HG03280 (cell line): ENCODE measurements around the gene ZFC3H1.
A peak's percentile ranks its signal among the peaks of the same experiment; 100 is the strongest.

Experiments used
- ATAC-seq: cut with Tn5 transposase; IDR thresholded peaks from one replicate; pipeline ENCODE4 v1.9.1; 2021; ENCODE audit warnings: mild to moderate bottlenecking, moderate library complexity; ENCODE audit not compliant: unreplicated experiment

ZFC3H1 gene

DNA sequence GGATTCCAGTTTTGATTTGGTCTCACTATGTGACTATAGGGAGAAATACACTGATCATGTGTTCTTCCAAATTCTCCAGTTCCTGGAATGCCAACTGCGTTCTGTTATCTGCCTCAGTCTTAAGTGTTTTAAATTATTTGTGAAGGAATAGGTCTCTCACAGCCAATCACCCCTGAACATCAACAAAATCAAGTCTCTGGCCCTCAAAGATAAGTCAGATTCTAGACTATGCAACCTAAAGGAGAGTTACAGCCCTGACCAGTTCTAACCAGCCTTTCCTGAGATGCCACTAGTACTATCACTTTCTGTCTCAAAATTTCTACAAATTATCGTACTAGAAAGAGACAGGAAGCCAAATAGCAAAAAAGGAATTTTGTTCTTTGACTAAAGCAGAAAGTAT is 22.3 kb downstream of the ZFC3H1 start:
- ATAC-seq = no peak

GRCh38 chr12:71640316-71640715 is 23.3 kb downstream of the ZFC3H1 start:
- ATAC-seq = no peak

DNA sequence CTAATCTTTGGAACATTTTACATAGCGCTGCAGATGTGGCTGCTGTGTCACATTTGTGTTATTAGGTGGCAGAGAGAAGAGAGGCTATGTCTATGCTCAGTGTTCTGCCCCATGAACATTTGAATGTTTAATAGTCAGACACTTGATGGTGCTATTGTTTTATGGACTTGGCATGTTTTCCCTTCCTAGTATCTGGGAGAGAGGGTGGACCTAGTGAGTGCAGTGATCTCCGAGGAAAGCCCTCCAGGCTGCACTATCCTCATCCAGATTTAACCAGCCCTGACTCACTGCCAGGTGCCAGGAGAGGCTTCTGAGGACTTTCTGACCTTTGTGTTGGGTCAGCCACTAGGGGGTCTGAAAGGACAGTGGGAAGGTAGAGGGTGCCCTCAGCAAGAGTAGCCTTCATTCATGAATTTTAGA is 24.3 kb downstream of the ZFC3H1 start:
- ATAC-seq = peak; percentile 45

DNA sequence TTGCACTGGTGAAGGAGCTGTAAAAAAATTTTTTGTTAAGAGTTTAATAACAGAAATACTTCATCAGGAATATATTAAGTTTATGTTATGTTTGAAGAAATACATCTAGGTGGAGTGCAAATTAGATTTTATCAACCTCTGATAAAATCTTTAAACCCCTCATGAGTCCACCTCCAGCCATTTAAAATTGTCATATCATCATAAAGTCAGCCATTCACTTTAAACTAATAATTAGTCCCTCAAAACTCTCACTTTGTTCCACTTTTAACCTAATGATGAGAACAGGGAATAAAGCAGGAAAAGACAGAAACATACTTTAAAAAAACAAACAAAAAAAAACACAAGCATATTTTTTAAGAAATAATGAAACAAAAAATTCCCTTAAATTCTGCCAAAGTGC is 25.1 kb downstream of the ZFC3H1 start:
- no peak for ATAC-seq

- ATAC-seq = no peak
Measured at GRCh38 chr12:71636704-71637115, 26.9 kb downstream of the ZFC3H1 start.

GRCh38 chr12:71627438-71628002 is 36.1 kb downstream of the ZFC3H1 start:
- ATAC-seq = no peak

GRCh38 chr12:71626768-71627167 is 36.9 kb downstream of the ZFC3H1 start:
- ATAC-seq = no peak

DNA sequence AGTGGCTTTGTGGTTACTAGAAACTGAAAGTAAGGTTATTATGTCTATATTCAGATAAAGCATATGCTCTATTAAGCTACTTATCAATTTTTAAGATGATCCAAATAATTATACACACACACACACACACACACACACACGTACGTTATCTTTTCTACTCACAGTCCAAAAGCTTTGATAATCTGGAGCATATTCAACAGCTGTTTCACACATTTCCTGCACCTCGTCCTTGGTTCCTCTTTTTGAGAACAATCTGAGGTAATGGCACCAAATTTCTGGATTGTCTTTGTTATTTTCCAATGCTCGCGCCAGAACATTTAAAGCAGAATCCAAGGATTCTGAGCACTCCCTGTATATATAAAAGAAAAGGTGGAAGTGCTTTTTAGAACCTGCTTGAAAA is 37.5 kb downstream of the ZFC3H1 start:
- ATAC-seq = no peak

DNA sequence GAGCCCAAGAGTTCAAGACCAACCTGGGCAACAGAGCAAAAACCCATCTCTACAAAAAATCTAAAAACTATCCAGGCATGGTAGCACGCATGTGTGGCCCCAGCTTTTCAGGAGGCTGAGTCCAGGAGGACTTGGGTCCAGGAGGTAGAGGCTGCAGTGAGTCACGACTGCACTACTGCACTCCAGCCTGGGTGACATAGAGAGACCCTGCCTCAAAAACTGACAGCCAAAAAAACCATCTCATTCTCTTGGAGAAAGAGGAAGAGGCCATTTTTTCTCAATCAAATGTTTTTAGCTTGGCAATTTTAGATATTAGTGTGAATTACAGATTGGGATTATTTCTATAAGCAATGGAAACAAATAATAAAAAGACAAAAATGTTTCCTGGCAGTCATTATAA is 38.2 kb downstream of the ZFC3H1 start:
- no peak for ATAC-seq

GRCh38 chr12:71621938-71622337 is 41.7 kb downstream of the ZFC3H1 start:
- no peak for ATAC-seq

GRCh38 chr12:71610031-71610795 is 53.4 kb downstream of the ZFC3H1 start:
- no peak for ATAC-seq

DNA sequence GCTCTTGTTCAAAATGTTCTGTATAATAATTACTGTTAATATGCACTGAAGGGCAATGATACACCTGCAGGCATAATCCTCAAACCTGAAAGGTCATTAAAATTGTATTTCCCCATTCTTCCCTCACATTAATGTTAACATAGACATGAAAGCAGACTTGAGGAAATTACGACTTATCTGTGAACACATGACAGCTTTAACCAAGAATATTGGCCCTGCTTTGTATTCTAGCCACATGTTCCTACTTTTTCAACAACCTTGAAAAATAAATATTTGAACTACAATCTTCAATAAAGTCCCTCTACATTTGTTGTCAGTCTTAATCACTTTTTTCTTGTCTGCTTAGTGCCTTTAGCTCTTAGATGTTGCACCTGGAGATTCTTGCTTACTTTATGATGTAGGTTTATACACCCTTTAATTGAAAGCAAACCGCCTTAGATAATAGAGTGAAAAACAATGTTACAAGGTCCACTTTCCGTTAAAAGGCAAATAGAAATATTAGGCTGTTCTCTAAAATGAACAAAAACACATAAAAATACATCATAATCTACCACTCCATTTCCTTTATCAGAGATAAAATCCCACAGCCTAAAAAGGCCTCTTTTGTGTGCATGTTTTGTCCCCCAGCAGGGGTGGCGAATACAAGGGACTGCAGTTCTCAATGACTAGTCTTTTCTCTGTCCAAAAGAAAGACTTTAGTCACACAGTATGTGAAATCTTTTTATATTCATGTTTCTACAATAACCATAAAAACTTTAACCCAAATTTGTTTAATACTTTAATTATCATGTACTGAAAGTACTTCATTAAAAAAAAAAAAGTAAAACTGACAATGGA is 55.9 kb downstream of the ZFC3H1 start:
- no peak for ATAC-seq

GRCh38 chr12:71605039-71605438 is 58.6 kb downstream of the ZFC3H1 start:
- no peak for ATAC-seq

DNA sequence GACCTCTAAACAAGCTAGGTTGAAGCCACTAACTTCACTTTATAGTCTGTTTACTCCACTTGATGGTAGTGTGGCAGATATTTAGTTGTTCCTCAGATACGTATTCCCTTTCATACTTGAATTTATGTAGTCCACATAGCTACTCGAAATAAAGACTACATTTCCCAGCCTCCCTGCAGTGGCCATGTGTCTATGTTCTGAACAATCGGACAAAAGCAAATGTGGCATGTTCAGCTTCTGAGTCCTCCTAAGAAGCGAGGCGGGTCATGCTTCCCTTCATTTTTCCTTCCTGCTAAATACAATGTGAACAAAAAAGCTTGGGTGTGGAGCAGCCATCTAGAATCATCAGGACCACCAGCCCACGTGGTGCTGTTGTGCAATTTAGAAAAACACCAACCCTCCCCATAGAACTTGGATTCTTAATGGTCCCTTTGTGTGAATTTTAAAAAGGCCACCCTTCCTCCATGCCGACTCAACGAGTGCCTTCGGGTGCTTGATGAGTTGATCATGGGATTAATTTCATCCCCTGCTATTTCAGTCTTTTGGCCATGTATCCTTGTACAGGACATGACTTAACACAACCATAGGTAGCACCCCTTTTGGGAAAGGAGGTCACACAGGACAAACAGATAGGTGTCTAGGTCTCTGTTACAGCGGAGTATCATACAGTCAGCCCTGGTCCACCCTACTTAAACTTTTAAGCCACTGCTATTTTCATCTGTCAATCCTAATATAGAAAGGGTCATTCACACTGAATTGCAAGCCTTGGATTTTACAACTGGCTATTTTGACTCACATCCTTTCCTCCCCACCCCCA is 60.7 kb downstream of the ZFC3H1 start:
- no peak for ATAC-seq

DNA sequence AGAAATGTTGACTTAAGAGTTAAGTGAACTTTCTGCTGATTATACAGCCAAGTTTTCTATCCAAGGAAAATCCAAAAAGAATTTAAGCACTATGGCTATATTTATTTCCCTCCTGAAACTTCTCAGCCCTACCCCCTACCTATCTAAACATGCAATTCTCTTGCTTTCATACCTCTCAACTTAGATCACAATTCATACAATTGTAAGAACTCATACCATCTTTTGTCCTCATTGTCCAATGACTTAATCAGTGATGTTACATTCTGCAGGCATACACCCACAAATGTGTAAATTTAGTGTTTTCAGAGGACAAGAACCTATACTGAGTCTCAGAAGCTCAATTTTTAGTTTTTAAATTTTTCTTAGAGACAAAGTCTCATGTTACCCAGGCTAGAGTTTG is 62.1 kb downstream of the ZFC3H1 start:
- ATAC-seq = no peak

- no peak for ATAC-seq
Measured at GRCh38 chr12:71599210-71599609, 64.4 kb downstream of the ZFC3H1 start.

DNA sequence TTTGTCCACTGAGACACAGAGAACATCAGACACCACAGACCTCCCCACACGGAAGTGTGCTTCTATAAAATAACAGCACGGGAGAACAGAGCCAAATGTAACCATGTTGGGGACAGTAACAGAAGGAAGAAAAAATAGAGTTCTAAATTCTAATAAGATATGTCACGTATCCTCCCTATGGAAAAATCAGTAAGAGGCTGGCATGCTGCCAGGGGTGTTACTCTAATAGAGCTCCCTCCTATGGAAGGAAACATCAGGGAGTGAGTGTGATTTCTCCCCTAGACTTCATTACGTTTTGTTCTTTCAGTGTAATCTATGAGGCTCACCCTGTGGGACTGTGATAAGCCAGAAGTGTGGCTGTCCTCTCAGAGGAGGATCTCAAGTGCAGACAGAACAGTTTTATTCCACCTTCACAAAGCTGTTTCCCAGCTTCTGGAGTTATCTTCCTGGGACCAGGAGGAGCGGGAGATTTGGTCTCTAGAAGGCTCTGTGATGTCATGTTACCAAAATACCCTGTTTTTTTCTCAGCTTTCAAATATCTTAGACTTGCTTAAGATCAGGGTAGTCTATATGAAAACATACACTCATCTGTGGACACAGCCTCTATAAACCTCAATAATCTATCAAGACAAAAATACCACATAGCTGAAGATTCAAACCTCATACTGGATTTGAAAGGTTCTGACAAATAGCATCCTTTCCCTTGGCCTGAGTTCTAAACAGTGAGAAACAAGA is 69.3 kb downstream of the ZFC3H1 start:
- ATAC-seq = no peak

GRCh38 chr12:71592841-71593240 is 70.8 kb downstream of the ZFC3H1 start:
- ATAC-seq = no peak

DNA sequence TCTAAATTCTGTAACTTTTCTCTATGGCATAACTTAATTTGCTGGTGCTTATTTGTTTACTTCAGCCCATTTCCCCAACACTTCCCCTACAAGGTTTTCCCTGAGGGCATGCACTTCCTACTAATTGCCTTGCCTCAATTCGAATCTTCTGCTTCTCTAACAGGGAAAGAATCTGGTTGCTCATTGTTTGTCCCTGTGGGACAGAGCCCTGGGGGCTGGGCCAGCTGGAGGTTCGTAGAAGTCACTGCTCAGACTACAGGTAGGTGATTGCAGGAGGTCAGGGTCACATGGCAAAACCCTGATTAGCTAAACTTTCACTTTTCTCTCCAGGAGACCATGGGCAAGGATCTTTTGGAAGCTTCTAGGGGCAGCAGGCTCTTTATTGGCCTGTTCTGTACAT is 72.0 kb downstream of the ZFC3H1 start:
- ATAC-seq = no peak

DNA sequence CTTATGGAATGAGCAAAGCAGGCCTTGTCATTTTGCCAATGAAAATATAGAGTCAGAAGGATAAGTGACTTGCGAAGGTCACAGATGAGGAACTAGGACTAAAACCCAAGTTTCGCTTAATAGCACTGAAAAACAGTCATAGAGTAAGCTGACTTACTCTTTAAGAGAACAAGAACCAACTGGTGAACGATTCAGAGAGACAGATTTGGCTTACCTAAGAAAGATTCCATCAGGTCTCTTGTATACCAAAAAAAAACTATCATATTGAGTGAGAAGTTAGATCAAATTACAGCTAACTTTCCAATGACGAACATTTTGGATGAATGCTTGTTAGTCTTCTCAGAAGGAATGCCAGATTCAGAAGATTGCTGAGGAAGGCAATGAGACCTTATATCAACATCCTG is 74.2 kb downstream of the ZFC3H1 start:
- no peak for ATAC-seq
